ENCODE results near the gene DPP6.
"Not testable (repeated sequence)": the region's sequence is repeated elsewhere in the genome, so short reads cannot be mapped to it uniquely, and the experiment has no call there.

Gene DPP6

DNA sequence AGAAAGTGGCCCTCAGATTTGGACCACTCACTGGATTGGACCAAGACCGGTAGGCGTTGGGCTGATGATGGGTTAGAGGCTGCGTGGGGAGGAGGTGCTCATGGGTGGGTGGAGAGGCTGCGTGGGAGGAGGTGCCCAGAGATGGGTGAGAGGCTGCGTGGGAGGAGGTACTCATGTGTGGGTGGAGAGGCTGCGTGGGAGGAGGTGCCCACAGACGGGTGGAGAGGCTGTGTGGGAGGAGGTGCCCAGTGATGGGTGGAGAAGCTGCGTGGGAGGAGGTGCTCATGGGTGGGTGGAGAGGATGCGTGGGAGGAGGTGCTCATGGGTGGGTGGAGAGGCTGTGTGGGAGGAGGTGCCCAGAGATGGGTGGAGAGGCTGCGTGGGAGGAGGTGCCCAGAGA, 604.4 kb downstream of the DPP6 start:
- no peak for DNase-seq (ENCODE audit: low spot score)

DNA sequence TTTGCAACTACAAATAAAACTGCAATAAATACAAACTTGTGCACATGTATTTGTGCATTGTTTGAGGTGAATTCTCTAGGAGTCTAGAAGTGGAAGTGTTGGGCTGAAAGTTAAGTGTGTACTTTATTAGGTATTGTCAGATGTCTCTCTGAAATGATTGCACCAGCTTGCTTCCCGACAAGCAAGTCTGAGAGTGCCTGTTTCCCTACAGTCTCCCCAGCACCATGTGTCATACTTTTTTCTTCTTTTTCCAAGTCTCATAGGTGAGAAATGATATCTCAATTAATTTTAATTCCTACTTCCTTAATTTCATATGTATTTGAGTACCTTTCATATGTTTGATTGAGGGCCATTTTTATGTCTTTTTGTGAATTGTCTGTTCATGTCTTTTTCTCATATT, 614.6 kb downstream of the DPP6 start:
- no peak for DNase-seq (ENCODE audit: low spot score)

DNA sequence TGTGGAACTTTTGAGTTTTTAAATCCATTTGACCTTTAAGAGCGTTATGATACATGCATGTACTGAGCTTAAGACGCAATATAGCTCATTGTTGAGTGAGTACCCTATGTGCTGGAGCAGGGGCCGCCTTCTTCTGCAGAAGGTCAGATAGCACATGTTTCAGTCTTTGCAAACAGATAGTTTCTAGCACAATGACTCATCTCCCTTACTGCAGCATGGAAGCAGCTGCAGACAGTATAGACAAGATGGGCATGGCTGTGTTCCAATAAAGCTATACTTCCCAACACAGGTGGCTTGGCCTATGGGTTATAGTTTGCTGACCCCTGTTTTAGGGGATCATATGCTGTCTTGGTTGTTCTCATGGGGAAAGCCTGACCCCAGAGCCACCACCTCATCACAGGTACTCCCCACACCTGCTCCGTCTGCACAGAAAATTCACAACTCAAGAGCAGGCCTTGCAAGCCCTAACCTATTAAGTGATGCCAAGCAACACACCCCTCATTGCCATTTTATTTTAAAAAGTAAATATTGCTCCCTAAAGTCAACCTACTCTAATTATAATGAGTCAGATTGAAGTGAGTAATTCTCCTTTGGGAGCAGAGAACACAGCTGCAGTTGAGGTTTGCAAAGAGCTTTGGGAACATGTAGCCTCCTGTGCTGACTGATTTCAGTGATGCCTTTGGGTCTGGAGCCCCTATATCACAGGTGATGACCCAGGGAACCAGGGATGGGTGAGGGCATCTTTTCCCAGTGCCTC, 620.6 kb downstream of the DPP6 start:
- peak; percentile 61 for DNase-seq (ENCODE audit: low spot score)

DNA sequence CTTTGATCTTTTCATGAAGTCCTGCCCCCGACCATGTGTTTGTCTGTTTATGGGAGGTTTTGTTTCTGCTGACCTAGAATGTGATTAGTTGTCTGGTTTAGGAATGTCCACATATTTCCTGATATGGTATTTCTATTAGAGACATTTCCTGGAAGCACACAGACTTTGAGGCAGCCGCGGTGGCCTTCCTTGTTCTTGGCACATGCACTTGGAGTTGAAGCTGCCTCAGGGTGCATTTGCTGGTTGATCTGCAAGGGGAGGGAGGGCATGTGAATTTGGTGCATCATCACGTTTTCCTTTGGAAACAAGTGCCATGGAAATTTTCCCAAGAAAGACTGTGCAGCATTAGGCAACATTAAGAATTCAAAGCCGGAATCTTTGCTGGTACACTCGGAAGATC, 622.0 kb downstream of the DPP6 start:
- no peak for DNase-seq (ENCODE audit: low spot score)

DNA sequence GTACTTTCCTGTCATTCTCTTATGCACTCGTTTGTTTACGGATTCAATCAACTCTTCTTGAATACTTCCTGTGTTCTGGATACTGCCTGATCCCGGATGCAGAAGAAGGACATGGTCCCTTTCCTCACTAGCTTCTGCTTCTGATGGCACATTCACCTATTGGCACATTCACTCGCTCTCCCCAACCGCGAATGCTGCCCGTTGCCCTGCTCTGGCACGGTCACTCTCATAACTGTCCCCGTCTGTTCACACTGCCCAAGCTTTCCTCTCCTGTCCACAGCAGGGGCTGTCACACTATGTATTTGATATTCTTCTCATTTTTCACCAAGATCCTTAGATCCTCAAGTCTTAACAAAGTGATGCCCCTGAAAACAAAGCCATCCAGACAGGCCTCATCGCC, 623.4 kb downstream of the DPP6 start:
- DNase-seq (ENCODE audit: low spot score), result no peak

DNA sequence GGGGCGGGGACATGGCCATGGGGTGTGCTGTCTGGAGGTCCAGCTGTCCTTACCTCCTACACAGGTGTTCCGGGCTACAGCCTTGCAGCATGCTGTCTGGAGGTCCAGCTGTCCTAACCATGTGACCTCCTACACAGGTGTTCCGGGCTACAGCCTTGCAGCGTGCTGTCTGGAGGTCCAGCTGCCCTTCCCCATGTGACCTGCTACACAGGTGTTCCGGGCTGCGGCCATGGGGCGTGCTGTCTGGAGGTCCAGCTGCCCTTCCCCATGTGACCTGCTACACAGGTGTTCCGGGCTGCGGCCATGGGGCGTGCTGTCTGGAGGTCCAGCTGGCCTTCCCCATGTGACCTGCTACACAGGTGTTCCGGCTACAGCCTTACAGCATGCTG, 623.8 kb downstream of the DPP6 start:
- not testable (repeated sequence) for DNase-seq (ENCODE audit: low spot score)

DNA sequence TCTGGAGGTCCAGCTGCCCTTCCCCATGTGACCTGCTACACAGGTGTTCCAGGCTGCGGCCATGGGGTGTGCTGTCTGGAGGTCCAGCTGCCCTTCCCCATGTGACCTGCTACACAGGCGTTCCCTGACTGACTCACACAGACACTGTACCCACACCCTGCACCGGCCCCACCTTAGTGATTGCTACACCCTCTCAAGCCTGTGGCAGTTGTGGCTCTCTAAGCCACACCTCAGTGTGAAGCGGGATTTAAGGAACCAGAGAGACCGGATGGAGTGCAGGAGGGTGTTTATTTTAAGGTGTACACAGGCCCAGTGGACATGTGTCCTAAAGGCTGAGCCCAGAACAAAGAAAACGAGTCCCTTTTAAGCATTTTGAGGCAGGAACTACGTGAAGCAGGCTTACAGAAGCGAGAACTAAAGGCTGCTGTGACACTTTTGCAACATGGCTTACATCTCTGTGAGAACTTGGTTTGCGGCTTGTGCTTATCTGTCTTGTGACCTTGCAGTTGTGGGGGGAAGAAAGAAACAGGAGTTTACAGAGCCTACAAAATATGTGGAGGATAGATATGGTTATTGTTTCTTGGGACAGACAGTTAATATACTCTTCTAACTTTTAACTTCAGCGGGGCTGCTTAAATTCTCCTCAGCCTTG, 624.4 kb downstream of the DPP6 start:
- DNase-seq (ENCODE audit: low spot score), result no peak

DNA sequence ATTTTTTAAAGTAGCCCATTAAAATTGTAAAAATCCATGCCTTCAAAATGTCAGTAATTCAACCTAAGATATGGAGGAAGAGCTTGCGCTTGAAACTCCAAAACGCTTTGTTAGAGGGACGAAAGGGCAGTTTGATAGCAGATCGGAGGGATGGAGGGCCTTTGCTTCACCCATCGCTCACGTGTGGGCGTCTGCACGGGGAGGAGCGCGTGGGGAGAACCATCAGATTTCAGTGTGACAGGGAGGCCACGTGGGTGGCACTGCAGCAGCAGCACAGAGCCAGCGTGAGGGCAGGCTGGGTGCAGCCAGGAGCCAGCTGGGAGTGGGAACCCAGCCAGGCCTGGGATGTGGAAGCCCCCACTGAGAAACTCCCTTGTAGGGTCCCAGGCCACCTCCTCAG, 625.3 kb downstream of the DPP6 start:
- peak; percentile 44 for DNase-seq (ENCODE audit: low spot score)

DNA sequence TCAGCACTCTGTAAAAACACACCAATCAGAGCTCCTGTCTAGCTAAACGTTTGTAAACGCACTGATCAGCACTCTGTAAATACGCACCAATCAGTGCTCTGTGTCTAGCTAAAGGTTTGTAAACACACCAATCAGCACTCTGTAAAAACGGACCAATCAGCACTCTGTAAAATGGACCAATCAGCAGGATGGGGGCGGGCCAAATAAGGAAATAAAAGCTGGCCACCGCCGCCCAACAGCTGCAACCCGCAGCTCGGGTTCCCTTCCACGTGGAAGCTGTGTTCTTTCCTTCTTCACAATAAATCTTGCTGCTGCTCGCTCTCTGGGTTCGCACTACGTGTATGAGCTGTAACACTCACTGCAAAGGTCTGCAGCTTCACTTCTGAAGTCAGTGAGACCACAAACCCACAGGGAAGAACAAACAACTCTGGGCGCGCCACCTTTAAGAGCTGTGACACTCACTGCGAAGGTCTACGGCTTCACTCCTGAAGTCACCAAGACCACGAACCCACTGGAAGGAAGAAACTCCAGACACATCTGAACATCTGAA, 625.9 kb downstream of the DPP6 start:
- not testable (repeated sequence) for DNase-seq (ENCODE audit: low spot score)

DNA sequence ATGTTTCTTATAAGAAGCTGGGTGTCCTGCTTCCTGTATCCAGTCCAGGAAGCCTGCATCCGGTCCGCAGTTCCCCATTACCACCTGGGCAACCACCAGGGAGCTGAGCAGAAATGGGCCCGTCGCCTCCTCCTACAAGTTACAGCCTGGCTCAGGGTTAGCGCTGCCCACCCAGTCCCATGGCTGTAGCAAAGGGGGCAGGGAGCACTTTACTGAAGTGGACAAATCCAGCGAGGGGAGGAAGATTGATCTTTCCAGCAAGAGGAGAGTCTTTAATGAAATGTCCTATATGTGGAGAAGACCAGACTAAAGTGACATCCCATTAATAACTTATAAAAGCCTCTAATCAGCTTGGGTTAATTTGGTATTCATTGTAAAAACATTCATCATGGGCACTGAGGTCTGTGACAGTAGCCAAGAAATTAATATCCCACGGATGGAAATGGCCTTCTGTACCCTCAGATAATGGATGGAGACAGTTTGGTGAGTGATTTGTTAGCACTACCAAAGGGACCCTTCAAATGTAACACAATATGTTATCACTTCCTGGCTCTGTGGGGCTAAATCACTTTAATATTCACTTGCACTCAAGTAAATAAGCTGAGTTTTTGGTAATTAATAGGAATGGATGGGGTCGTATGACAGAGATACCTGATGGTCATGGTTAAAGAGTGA, 627.3 kb downstream of the DPP6 start:
- no peak for DNase-seq (ENCODE audit: low spot score)

DNA sequence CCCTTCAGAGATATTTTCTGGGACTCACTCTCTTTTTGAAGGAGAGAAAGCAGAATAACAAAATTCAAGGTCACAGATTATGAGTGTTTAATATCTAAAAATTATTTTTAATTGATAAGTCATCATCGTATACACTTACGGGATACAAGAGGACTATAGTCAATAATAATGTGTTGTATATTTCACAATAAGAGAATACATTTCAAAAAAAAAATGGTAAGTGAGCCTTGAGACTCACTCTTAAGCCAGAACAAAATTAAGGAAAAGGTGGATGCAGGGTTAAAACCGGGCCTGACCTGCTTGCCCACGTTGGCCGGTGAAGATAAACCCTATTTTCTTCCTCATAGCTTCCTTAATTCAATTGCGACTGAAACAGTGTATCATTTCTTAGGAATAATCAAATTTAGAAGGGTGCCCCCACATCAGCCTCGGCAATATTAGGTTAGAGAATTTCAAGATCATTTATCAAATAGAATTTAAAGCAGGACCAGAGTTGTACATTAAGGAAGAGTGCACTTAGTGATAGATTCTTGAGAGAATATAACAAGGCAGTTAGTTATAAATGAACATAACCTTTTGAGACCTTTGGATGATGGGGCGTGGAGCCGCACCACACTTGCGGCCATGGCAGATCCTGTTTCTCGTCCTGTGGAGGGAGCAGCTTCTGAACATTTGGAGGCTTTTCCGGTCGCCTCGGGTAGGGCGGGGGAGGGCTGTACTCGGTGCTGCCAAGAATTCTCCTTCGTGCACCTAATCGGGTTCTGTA, 628.9 kb downstream of the DPP6 start:
- DNase-seq (ENCODE audit: low spot score), result no peak

DNA sequence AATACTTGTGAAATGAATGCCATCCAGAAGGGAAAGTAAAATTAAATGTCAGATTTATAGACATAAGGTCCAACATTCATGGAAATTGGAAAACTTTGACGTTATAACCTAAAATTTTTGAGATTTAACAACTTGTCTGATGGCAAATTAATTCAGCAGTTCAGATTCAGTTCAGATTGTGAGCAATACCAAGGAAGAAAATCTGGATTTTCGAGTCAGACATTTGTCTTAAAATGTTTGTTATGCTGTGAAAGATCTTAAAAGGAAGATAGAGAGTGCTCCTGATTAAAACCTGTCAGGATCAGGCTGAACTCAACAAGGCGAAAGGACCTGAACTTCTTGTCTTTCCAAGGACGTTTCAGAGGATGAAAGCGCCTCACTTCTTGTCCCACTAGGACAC, 629.8 kb downstream of the DPP6 start:
- no peak for DNase-seq (ENCODE audit: low spot score)

DNA sequence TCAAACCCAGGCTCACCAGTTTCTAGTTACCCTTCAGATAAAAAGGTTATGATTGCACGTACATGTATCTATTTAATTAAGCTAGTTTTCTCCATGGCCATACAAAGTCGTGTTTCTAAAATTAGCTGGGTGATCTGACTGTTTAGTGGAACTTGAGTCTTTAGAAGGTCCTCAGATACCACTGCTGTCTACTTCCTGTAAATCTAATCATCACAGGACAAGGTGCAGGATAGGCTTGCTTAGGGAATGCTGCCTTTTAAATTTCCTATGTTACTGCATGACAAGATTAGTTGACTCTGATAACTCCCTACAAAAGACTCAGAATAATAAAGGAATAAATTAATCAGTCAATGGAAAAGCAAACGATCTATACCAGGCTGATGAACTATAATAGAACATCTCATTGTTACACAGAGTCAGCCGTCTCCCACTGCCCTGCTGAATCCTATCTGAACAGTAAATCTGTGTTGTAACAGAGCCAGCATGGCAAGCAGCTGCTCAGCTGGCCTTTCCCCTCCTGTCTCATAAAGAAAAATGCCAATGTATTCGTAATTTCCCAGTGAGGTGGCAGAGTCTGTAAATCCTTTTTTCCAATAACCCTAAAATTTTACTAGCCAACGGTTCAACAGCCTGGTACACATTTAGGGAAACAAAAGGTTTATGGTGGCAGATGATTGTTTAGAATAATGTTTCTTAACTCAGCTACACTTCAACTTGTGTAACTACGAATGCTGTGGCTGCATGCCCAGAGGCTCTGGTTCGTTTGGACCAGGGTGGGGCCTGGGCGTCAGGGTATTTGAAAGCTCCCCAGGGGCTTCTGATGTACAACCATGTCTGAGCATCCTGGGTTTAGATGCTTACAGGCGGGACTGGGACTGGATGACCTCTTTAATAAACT, 632.7 kb downstream of the DPP6 start:
- DNase-seq (ENCODE audit: low spot score), result no peak

DNA sequence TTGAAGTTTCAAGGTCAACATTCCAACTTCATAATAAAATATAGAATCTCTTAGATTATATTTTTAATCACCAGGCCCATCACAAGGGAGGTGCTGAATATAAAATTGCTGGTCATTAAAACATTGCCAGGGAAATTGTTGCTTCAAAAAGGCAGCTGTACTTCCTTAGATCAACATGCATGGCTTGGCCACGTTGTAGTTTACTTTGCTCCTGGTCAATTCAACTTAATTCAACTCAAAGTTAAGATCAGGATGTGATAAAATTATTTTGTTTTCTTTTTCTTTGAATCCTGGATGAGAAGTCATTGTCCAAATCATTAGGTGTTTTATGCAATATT, 633.3 kb downstream of the DPP6 start:
- no peak for DNase-seq (ENCODE audit: low spot score)

DNA sequence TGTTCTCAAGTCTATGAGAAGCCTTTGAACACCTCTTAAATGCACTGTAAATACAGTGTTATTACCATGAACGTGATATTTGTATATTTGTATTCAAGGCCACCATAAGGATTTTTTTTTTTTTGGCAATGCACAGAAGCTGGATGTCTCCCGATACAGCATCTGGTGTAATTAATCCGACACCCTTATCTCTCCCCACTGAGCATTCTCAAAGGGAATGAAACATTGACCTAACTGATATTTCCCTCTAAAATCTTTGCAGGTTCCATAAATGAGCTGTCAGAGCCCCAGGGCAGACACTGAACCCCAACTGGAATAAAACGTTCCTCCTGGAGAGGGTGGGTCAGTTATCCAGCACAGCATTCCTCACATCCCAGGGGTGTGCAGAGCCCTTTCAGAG, 634.1 kb downstream of the DPP6 start:
- no peak for DNase-seq (ENCODE audit: low spot score)

DNA sequence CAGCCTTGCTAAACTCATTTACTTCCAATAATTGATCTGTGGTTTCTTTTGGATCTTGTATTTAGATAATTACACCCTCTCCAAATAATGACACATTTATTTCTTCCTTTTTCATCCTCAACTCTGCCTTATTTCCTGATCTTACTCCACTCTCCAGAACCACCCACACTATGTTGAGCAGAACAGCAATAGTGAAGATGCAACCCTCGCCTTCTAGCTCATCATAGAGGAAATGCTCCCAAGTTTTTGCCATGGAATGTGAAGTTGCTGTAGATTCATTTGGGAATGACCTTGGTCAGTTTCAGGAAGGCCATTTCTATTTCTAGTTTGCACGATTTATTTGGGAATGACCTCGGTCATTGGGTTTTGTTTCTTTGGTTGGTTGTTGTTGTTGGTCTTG, 636.8 kb downstream of the DPP6 start:
- DNase-seq (ENCODE audit: low spot score), result no peak

DNA sequence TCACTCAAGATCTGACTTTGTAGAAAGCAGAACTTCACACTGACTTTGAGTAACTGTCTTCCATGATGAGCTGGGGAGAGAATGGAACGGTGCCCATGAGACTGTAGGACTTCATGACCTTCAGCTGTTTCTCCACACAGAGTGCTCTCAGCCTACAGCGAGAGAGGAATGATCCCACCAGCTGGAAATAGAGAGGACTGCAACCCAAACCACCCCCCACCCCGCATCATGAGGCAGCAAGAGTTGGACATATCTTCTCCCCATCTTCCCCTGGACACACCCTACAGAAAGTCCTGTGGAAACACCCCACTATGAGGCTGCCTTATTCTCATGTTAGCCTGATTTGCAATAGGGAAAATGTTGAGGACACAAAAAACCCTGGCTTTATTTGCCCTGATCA, 638.2 kb downstream of the DPP6 start:
- no peak for DNase-seq (ENCODE audit: low spot score)

DNA sequence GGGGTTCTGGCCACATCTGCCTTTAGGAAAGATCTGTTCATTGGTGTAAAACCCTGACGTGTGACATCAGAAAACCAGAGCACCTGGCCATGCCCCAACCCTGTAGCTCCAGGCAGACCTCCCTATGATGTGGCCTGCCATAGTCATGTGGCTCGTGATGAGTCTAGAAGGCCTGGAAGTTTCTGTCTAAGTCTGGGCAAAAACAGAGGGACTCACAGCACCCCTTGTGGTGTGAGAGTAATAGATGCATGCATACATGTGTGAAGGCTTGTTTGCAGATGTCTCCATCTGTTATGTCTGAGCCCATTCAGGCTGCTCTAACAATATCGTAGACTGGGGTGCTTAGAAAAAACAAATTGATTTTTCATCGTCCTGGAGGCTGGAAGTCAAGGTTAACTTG, 641.5 kb downstream of the DPP6 start:
- DNase-seq (ENCODE audit: low spot score), result no peak

DNA sequence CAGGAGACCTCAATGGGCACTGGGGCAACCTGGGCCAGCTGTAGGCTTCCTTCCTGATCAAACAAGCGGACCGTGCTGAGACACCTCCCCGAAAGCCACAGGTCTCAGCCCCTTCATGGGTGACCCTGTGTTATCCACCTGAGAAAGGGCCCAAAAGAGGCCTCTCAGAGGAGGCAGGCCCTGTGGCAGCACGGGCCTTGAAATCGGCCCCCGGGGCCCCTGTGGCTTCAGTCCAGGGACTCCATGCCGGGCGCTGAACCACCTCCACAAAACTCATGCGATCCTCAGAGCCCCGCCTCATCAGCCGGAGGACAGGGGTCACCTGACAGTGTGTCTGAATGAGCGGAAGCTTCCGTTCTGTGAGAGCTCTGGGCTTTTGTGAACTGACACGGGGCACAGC, 643.6 kb downstream of the DPP6 start:
- DNase-seq (ENCODE audit: low spot score), result no peak

DNA sequence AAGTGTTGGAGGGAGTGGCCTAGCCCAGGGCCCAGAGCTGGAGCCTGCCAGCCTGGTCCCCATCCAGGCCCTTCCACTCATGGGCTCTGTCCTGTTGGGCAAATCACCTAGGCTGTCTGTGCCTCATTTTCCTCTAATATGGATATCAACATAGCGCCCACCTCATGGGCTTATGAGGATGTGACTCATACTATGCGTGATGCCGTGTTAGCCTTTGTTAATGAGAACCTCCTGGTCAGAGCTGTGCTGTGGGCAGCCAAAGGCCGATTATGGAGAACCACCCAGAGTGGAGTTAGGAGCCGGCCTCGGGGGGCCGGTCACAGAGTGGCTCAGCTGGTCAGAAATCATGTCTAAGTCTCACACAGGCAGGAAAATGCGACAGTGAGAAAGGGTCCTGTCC, 644.4 kb downstream of the DPP6 start:
- no peak for DNase-seq (ENCODE audit: low spot score)

DNA sequence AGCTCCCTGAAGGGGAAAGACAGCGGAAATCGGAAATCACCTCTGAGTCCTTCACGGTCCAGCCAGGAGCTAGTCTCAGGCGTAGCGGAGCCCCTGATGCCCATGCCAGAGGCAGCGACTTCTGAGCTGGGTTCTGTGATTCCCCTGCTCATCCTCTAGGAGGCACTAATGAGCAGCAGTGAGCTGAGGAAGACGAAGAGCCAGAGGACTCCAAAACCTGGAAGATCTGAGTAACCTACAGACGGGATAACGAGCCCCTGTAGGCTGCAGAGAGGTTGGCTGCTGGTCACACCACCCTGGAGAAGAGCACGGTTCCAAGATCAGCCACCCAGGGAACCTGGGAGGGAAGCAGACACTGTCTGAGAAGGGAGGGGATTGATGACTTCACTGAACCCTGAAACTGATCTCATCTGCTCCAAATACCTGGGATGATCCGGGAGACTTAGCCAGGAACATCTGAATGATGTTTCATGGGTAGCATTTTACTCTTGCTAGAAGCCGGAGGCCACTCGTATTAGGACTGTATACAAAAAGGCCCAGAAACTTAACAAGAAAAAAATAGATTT, 646.6 kb downstream of the DPP6 start:
- DNase-seq (ENCODE audit: low spot score), result no peak
